C4-2B (cell line): ENCODE results near the gene KLF7.

Experiments used
- ZFX ChIP-seq: fragments of 450-650 bp; IDR thresholded peaks from 2 replicates; pipeline ENCODE4 v1.6.1; 2017
- TF ChIP-seq, protein P1 (sequence below): fragments of 450-650 bp; conservative IDR thresholded peaks from 2 replicates; pipeline ENCODE4 v1.5.1; 2017; ENCODE audit warnings: mild to moderate bottlenecking

DNA sequence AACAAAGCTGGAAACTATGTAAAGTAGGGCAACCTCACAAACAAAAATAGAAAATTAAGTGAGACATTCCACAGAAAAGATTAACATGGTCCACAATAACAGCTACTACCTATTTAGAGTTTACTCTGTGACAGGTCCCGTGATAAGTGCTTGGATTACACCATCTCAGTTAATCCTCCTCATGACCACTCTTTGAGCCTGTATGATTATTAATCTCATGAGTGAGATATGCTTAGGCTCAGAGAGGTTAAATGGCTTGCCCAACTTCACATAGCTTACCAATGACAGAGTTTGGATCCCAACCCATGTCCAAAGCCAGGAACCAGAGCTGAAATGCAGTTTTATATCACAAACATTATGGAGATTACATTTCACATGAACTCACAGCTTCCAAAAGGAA lies 37.3 kb upstream of the KLF7 start:
- TF ChIP-seq, protein P1, sequence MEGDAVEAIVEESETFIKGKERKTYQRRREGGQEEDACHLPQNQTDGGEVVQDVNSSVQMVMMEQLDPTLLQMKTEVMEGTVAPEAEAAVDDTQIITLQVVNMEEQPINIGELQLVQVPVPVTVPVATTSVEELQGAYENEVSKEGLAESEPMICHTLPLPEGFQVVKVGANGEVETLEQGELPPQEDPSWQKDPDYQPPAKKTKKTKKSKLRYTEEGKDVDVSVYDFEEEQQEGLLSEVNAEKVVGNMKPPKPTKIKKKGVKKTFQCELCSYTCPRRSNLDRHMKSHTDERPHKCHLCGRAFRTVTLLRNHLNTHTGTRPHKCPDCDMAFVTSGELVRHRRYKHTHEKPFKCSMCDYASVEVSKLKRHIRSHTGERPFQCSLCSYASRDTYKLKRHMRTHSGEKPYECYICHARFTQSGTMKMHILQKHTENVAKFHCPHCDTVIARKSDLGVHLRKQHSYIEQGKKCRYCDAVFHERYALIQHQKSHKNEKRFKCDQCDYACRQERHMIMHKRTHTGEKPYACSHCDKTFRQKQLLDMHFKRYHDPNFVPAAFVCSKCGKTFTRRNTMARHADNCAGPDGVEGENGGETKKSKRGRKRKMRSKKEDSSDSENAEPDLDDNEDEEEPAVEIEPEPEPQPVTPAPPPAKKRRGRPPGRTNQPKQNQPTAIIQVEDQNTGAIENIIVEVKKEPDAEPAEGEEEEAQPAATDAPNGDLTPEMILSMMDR, result no peak
- TF ChIP-seq ZFX, result no peak
